HG03520 (cell line): ENCODE results near the gene SMIM9.

Experiments used
- ATAC-seq: cut with Tn5 transposase; IDR thresholded peaks from one replicate; pipeline ENCODE4 v1.9.1; 2021; ENCODE audit warnings: mild to moderate bottlenecking, moderate library complexity; ENCODE audit not compliant: unreplicated experiment

SMIM9 gene

DNA sequence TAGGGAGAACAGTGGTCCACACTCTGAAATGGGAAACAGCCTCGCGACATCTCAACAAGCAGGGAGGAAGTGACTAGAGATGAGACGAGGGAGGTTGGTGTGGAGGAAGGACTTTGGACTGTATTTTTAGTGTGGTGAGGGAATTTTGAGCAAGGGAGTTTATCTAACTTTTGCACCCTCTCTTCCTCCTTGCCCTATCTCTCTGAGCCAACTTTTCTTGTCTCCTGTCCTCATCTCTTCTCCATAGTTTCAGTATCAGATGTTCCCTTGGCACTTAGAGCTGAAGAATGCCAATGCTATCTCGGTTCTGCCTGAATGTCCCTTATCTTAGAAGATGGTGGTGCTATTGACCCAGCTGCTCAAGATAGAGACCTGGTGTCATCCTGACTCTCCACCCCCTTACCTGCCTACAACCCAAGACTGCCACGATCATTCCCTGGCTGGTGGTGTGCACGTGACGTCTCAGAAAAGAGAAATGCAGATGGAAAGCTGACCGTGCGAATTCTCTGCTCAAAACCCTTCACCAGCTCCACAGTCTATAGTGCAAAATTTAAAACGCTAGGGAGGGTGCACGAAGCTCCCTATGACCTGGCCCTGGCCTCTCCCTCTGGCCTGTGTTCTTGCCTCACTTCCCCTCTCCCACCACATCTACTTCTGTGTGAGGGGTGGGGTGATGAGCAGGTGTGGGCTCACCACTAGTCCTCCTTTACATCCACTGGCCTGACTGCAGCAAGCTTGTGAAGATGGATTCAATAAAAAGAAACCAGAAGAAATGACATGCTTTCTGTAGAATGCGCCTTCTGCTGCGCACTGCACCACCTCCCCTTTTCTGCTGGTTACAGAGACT is 50.1 kb downstream of the SMIM9 start:
- no peak for ATAC-seq

- ATAC-seq, result no peak
Measured at GRCh38 chrX:154780968-154781367, 53.5 kb downstream of the SMIM9 start.

GRCh38 chrX:154779261-154779660 is 55.2 kb downstream of the SMIM9 start:
- ATAC-seq, result no peak

GRCh38 chrX:154776753-154777152 is 57.7 kb downstream of the SMIM9 start:
- no peak for ATAC-seq

DNA sequence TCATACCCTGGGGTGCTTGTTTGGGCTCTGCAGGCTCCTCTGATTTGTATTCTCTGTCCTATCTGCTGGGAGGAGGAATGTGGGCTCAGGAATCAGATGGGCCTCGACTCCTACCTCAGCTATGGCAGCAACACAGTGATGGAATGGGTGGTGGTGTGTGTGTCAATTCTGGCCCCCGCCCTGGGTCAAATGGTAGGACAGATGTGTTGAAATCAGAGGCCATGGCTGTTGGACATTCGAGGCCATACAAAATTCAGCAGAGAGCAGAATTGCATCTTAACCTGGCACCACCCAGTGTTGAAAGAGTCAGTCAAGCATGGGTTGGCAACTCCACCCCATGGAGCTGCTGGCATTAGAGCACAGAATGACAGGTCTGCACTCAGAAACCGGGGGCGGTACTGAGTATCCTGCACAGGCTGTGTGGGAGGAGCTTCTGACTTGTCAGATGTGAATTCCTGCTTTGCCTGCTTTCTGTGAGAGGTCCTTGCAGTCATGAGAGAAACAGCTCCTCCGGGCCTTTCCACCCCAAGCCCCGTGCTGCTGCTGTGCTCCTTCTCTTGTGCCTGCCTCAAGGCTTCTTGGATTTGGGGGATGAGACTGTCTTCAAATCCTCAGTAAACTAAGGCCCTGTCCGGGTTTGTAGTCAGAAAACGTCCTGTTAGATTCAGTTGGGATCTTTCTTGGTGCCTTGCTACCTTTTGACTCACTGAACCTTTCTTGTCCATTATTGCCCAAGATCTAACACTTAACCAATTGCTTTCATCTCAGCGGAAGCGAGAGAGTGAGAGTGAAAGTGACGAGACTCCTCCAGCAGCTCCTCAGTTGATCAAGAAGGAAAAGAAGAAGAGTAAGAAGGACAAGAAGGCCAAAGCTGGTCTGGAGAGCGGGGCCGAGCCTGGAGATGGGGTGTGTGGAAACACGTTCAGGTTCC is 58.8 kb downstream of the SMIM9 start:
- no peak for ATAC-seq

DNA sequence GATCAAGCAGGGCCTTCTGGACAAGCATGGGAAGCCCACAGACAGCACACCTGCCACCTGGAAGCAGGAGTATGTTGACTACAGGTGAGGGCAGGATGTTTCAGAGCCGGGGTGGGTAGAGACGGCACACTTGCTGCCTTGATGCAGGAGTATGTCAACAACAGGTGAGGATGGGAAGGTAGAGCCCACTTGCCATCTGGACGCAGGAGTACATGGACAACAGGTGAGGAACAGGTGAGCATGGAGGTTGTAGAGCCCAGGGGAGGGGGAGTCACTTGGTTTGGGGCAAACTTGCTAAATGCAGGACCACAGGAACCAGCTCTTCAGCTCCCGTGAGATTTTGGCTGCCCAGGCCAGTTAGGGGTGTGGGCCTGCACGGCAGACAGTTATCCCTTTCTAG is 59.8 kb downstream of the SMIM9 start:
- no peak for ATAC-seq
